Thymus (tissue), 11 donors: ENCODE measurements around the gene EYA4. TPM values are rescaled to one million over a fixed set of nuclear protein-coding genes. Genes with fewer than 3 reads are reported as not detected.

Source experiments
- DNase-seq, 9 donors: peaks; one replicate each; pipeline ENCODE4 v3.0.0-alpha.2; 2013; ENCODE audit warnings: low spot score in 9 of 9, low read depth in 6 of 9, missing footprints in 1 of 9
- H3K27ac ChIP-seq, 2 donors: one replicate each; pipeline ENCODE4 v1.5.1; 2013; ENCODE audit warnings: control low read depth in 1 of 2, low read depth in 1 of 2, low read length in 1 of 2, mild to moderate bottlenecking in 1 of 2, moderate library complexity in 1 of 2
- H3K27me3 ChIP-seq, 2 donors: one replicate each; pipeline ENCODE4 v1.5.1; 2013; ENCODE audit warnings: low read length in 1 of 2; ENCODE audit not compliant: control insufficient read depth in 2 of 2, insufficient read depth in 1 of 2
- H3K36me3 ChIP-seq, 2 donors: one replicate each; pipeline ENCODE4 v1.5.1; 2013; ENCODE audit warnings: low read length in 1 of 2, mild to moderate bottlenecking in 1 of 2, moderate library complexity in 1 of 2; ENCODE audit not compliant: control insufficient read depth in 2 of 2, insufficient read depth in 2 of 2
- H3K4me1 ChIP-seq, 2 donors: one replicate each; pipeline ENCODE4 v1.5.1; 2013; ENCODE audit warnings: low read length in 2 of 2; ENCODE audit not compliant: control insufficient read depth in 2 of 2, insufficient read depth in 2 of 2
- H3K4me3 ChIP-seq, 2 donors: one replicate each; pipeline ENCODE4 v1.5.1; 2013; ENCODE audit warnings: low read length in 2 of 2, control low read depth in 1 of 2, mild to moderate bottlenecking in 1 of 2
- H3K9me3 ChIP-seq, 2 donors: one replicate each; pipeline ENCODE4 v1.5.1; 2013; ENCODE audit warnings: low read length in 1 of 2, mild to moderate bottlenecking in 1 of 2; ENCODE audit not compliant: control insufficient read depth in 2 of 2, insufficient read depth in 1 of 2
- WGBS: extraction: QIAGEN DNeasy Blood & Tissue Kit; methylation state at CpG from one replicate; pipeline ENCODE4 v1.1.7; 2013; 5-methylcytosine and 5-hydroxymethylcytosine counted together
- polyA plus RNA-seq: library from polyadenylated mRNA; stranded (reverse); fragments of 200-250 nt; gene quantifications from one replicate; pipeline ENCODE4 v1.2.3, GENCODE V29; 2013
- total RNA-seq: library from RNA; stranded (reverse); fragments of 120-200 nt; gene quantifications from one replicate; pipeline ENCODE4 v1.2.4, GENCODE V29; 2013
- donor health status: healthy.

Gene EYA4
- total and polyA plus RNA-seq, 2 donors, result 6.2 to 9.5 TPM

GRCh38 chr6:133447924-133448323 is 206.8 kb downstream of the EYA4 start:
- no peak for DNase-seq
- H3K4me3 ChIP-seq, result no peak overlapping the region
- H3K9me3 ChIP-seq, result no peaks in the 10 kb centered on the region
- no peaks in the 10 kb centered on the region for H3K27me3 ChIP-seq
- no peak overlapping the region for H3K27ac ChIP-seq
- no peaks in the 10 kb centered on the region for H3K4me1 ChIP-seq
- no peaks in the 10 kb centered on the region for H3K36me3 ChIP-seq

GRCh38 chr6:133456439-133456838 is 215.3 kb downstream of the EYA4 start:
- no peaks in the 10 kb centered on the region for H3K9me3 ChIP-seq
- H3K4me3 ChIP-seq, result no peak overlapping the region

GRCh38 chr6:133456944-133457343 is 215.8 kb downstream of the EYA4 start:
- Histone ChIP-seq H3K36me3 (no peaks in the 10 kb centered on the region), H3K27ac (no peak overlapping the region), H3K27me3 (no peaks in the 10 kb centered on the region), H3K4me1 (no peaks in the 10 kb centered on the region), H3K9me3 (no peaks in the 10 kb centered on the region), H3K4me3 (no peak overlapping the region)
- 92% methylated on average over 4 of the region's 4 CpGs for WGBS
- no peak for DNase-seq

More at GRCh38 chr6:133456439-133456838, 215.3 kb downstream of the EYA4 start:
- DNase-seq, result no peak
- 85% methylated on average over 7 of the region's 7 CpGs for WGBS
- H3K27ac ChIP-seq, result no peak overlapping the region
- no peaks in the 10 kb centered on the region for H3K27me3 ChIP-seq
- no peaks in the 10 kb centered on the region for H3K36me3 ChIP-seq
- no peaks in the 10 kb centered on the region for H3K4me1 ChIP-seq

- 86% methylated on average over 2 of the region's 2 CpGs for WGBS
Measured at GRCh38 chr6:133460101-133460500, 218.9 kb downstream of the EYA4 start.

GRCh38 chr6:133463790-133464189 is 222.6 kb downstream of the EYA4 start:
- no peaks in the 10 kb centered on the region for H3K4me1 ChIP-seq
- 91% methylated on average over 1 of the region's 1 CpG for WGBS
- no peak overlapping the region for H3K4me3 ChIP-seq
- no peak overlapping the region for H3K27ac ChIP-seq
- no peaks in the 10 kb centered on the region for H3K9me3 ChIP-seq
- DNase-seq, result no peak
- no peaks in the 10 kb centered on the region for H3K36me3 ChIP-seq
- no peaks in the 10 kb centered on the region for H3K27me3 ChIP-seq

More at GRCh38 chr6:133460101-133460500, 218.9 kb downstream of the EYA4 start:
- Histone ChIP-seq H3K27me3 (no peaks in the 10 kb centered on the region), H3K9me3 (no peaks in the 10 kb centered on the region), H3K27ac (no peak overlapping the region), H3K4me1 (no peaks in the 10 kb centered on the region), H3K36me3 (no peaks in the 10 kb centered on the region), H3K4me3 (no peak overlapping the region)
- DNase-seq, result no peak

GRCh38 chr6:133466680-133467079 is 225.5 kb downstream of the EYA4 start:
- H3K27me3 ChIP-seq, result no peaks in the 10 kb centered on the region
- no peak for DNase-seq
- H3K4me1 ChIP-seq, result no peaks in the 10 kb centered on the region
- H3K27ac ChIP-seq, result no peak overlapping the region
- H3K36me3 ChIP-seq, result no peaks in the 10 kb centered on the region
- H3K9me3 ChIP-seq, result no peaks in the 10 kb centered on the region
- no peak overlapping the region for H3K4me3 ChIP-seq
- 76% methylated on average over 4 of the region's 4 CpGs for WGBS

- Histone ChIP-seq H3K36me3 (no peaks in the 10 kb centered on the region), H3K27me3 (no peaks in the 10 kb centered on the region), H3K4me3 (no peak overlapping the region), H3K4me1 (no peaks in the 10 kb centered on the region), H3K27ac (no peak overlapping the region), H3K9me3 (no peaks in the 10 kb centered on the region)
- no peak for DNase-seq
Measured at GRCh38 chr6:133467231-133467981, 226.2 kb downstream of the EYA4 start.

GRCh38 chr6:133467982-133468380 is 226.8 kb downstream of the EYA4 start:
- DNase-seq, result no peak
- WGBS, result 91% methylated on average over 2 of the region's 2 CpGs

GRCh38 chr6:133468591-133468990 is 227.4 kb downstream of the EYA4 start:
- Histone ChIP-seq H3K36me3 (no peaks in the 10 kb centered on the region), H3K4me3 (no peak overlapping the region), H3K9me3 (no peaks in the 10 kb centered on the region), H3K4me1 (no peaks in the 10 kb centered on the region), H3K27ac (no peak overlapping the region), H3K27me3 (no peaks in the 10 kb centered on the region)
- DNase-seq, result no peak
- WGBS, result 96% methylated on average over 8 of the region's 8 CpGs

More at GRCh38 chr6:133467982-133468380, 226.8 kb downstream of the EYA4 start:
- no peak overlapping the region for H3K27ac ChIP-seq
- H3K9me3 ChIP-seq, result no peaks in the 10 kb centered on the region
- H3K27me3 ChIP-seq, result no peaks in the 10 kb centered on the region
- no peak overlapping the region for H3K4me3 ChIP-seq
- no peaks in the 10 kb centered on the region for H3K36me3 ChIP-seq
- no peaks in the 10 kb centered on the region for H3K4me1 ChIP-seq
